DOHH2 (cell line): ENCODE data around the gene TADA2B.

Source experiments
- H3F3A ChIP-seq: fragments of 200-600 bp; sonication (generic), shearing (Covaris generic); 2 replicates; pipeline ENCODE4 v1.6.0; 2016; ENCODE audit warnings: antibody characterized with exemption, mild to moderate bottlenecking; ENCODE audit not compliant: control insufficient read depth, insufficient read depth
- H3K27ac ChIP-seq: fragments of 200-600 bp; sonication (generic); 2 replicates; pipeline ENCODE4 v1.5.1; 2014; ENCODE audit warnings: low read depth, mild to moderate bottlenecking, low read length, moderate library complexity
- H3K27me3 ChIP-seq: fragments of 200-600 bp; sonication (generic); 2 replicates; pipeline ENCODE4 v1.6.1; 2014; ENCODE audit warnings: mild to moderate bottlenecking, low read length, mixed read lengths; ENCODE audit not compliant: control insufficient read depth
- H3K36me3 ChIP-seq: fragments of 200-600 bp; sonication (generic); 2 replicates; pipeline ENCODE4 v1.6.1; 2014; ENCODE audit warnings: mild to moderate bottlenecking, low read length, moderate library complexity, mixed read lengths; ENCODE audit not compliant: control insufficient read depth
- H3K4me1 ChIP-seq: fragments of 200-600 bp; sonication (generic); 2 replicates; pipeline ENCODE4 v1.6.1; 2014; ENCODE audit warnings: mild to moderate bottlenecking, low read length, mixed read lengths; ENCODE audit not compliant: control insufficient read depth
- H3K4me2 ChIP-seq: fragments of 200-600 bp; sonication (generic); 2 replicates; pipeline ENCODE4 v1.6.0; 2014; ENCODE audit warnings: mild to moderate bottlenecking, low read length, moderate library complexity
- H3K4me3 ChIP-seq: fragments of 200-600 bp; sonication (generic); 2 replicates; pipeline ENCODE4 v1.5.1; 2014; ENCODE audit warnings: mild to moderate bottlenecking, low read length, mixed read lengths
- H3K79me2 ChIP-seq: fragments of 200-600 bp; sonication (generic); 2 replicates; pipeline ENCODE4 v1.6.1; 2014; ENCODE audit warnings: mild to moderate bottlenecking, low read length, mixed read lengths; ENCODE audit not compliant: control insufficient read depth
- H3K9me2 ChIP-seq: fragments of 200-600 bp; sonication (generic); replicated peaks from 2 replicates; pipeline ENCODE4 v1.6.1; 2014; ENCODE audit warnings: mild to moderate bottlenecking, low read length, mixed read lengths; ENCODE audit not compliant: control insufficient read depth
- H3K9me3 ChIP-seq: fragments of 200-600 bp; sonication (generic); 2 replicates; pipeline ENCODE4 v1.6.1; 2014; ENCODE audit warnings: antibody characterized with exemption, low read length, mixed read lengths; ENCODE audit not compliant: control insufficient read depth, insufficient read depth
- H4K20me1 ChIP-seq: fragments of 200-600 bp; sonication (generic); 2 replicates; pipeline ENCODE4 v1.6.0; 2014; ENCODE audit warnings: low read depth, mild to moderate bottlenecking, antibody characterized with exemption, low read length, moderate library complexity; ENCODE audit not compliant: control insufficient read depth, insufficient read depth
- EZH2phosphoT487 ChIP-seq: fragments of 200-600 bp; sonication (generic); IDR thresholded peaks from 2 replicates; pipeline ENCODE4 v1.6.1; 2017; ENCODE audit warnings: borderline replicate concordance, mild to moderate bottlenecking, antibody characterized with exemption, low read length, moderate library complexity, mixed read lengths
- TF ChIP-seq, protein P1 (sequence below): fragments of 200-600 bp; sonication (generic); IDR thresholded peaks from one replicate; pipeline ENCODE4 v1.5.1; 2014; ENCODE audit warnings: antibody characterized with exemption, mild to moderate bottlenecking, low read depth, low read length; ENCODE audit not compliant: poor library complexity, severe bottlenecking

TADA2B gene

GRCh38 chr4:7019367-7019766, 23.8 kb upstream of the TADA2B start:
- peaks cover 70% of the 10 kb centered on the region for H3K36me3 ChIP-seq
- no peak overlapping the region for H3K27ac ChIP-seq
- TF ChIP-seq EZH2phosphoT487, result no peak
- TF ChIP-seq, protein P1, sequence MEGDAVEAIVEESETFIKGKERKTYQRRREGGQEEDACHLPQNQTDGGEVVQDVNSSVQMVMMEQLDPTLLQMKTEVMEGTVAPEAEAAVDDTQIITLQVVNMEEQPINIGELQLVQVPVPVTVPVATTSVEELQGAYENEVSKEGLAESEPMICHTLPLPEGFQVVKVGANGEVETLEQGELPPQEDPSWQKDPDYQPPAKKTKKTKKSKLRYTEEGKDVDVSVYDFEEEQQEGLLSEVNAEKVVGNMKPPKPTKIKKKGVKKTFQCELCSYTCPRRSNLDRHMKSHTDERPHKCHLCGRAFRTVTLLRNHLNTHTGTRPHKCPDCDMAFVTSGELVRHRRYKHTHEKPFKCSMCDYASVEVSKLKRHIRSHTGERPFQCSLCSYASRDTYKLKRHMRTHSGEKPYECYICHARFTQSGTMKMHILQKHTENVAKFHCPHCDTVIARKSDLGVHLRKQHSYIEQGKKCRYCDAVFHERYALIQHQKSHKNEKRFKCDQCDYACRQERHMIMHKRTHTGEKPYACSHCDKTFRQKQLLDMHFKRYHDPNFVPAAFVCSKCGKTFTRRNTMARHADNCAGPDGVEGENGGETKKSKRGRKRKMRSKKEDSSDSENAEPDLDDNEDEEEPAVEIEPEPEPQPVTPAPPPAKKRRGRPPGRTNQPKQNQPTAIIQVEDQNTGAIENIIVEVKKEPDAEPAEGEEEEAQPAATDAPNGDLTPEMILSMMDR, result no peak

DNA sequence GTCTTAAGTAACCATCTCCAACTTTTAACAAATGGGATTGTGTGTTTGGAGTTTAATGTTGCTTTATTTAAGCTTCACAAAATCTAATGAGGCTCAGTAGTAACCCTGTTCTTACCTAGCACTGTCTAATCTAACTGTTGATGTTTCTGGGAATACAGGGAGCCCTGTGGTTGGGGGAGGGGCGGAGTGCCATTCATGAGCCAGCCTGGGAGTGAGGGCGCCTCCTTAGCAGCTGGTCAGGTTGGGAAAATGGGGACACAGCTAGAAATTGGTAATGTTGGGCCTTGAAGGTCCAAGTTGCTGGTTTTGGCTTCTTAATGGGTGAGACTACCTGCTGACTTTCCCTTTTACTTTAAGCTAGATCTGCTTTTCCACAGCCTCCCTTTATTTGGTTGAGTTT, 22.9 kb upstream of the TADA2B start:
- Histone ChIP-seq H3K36me3 (peaks cover 71% of the 10 kb centered on the region), H3K9me2 (no peaks in the 10 kb centered on the region), H3K4me3 (no peak overlapping the region), H3K9me3 (no peaks in the 10 kb centered on the region), H4K20me1 (no peaks in the 10 kb centered on the region), H3F3A (no peaks in the 10 kb centered on the region), H3K27me3 (no peaks in the 10 kb centered on the region), H3K4me1 (no peaks in the 10 kb centered on the region), H3K4me2 (no peak overlapping the region), H3K79me2 (no peaks in the 10 kb centered on the region), H3K27ac (no peak overlapping the region)
- TF ChIP-seq EZH2phosphoT487, result no peak
- TF ChIP-seq, protein P1, result no peak

More at GRCh38 chr4:7019367-7019766, 23.8 kb upstream of the TADA2B start:
- Histone ChIP-seq H3K79me2 (no peaks in the 10 kb centered on the region), H3K27me3 (no peaks in the 10 kb centered on the region), H3K4me1 (peaks cover 2% of the 10 kb centered on the region), H3K9me2 (no peaks in the 10 kb centered on the region), H3F3A (no peaks in the 10 kb centered on the region), H3K4me2 (no peak overlapping the region), H3K9me3 (no peaks in the 10 kb centered on the region), H4K20me1 (no peaks in the 10 kb centered on the region), H3K4me3 (no peak overlapping the region)

DNA sequence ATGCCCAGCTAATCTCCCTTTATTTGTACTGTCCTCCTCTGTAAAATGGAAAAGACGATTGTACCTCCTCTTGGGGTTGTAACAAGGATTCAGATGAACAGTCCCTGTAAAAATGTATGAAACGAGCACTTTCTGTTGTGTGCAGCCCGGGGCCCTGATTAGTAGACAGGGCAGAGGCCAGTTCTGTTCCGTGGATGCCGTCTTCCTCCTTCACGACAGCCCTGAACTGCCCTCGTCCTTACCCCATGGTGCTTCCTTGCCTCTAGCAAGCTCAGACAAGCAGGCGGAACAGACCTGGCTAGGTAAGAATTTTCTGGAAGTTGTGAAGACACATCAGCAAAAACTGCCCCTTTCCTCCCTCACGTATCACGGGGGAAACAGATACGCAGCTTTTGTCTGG, 22.3 kb upstream of the TADA2B start:
- H3K27me3 ChIP-seq, result no peaks in the 10 kb centered on the region
- peaks cover 69% of the 10 kb centered on the region for H3K36me3 ChIP-seq
- no peaks in the 10 kb centered on the region for H3K9me3 ChIP-seq
- no peaks in the 10 kb centered on the region for H3F3A ChIP-seq
- TF ChIP-seq, protein P1, result no peak
- no peak for TF ChIP-seq EZH2phosphoT487
- no peak overlapping the region for H3K27ac ChIP-seq
- H3K9me2 ChIP-seq, result no peaks in the 10 kb centered on the region
- no peaks in the 10 kb centered on the region for H3K4me1 ChIP-seq
- no peaks in the 10 kb centered on the region for H3K79me2 ChIP-seq
- H3K4me2 ChIP-seq, result no peak overlapping the region
- no peaks in the 10 kb centered on the region for H4K20me1 ChIP-seq
- no peak overlapping the region for H3K4me3 ChIP-seq

DNA sequence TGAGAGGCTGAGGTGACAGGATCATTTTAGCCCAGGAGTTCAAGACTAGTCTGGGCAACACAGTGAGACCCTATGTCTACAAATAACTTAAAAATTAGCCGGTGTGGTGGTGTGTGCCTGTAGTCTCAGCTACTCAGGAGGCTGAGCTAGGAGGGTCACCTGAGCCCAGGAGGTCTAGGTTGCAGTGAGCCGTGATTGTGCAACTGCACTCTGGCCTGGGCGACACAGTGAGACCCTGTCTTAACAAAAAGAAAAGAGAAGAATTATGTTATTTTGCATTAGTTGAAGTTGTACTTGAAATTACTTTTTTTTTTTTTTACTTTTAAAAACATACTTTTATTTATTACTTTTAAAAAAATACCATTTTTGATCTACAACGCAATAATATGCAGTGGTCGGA, 21.8 kb upstream of the TADA2B start:
- Histone ChIP-seq H3K9me2 (no peaks in the 10 kb centered on the region), H3K4me3 (no peak overlapping the region), H3K79me2 (no peaks in the 10 kb centered on the region), H3K36me3 (peaks cover 67% of the 10 kb centered on the region), H3F3A (no peaks in the 10 kb centered on the region), H4K20me1 (no peaks in the 10 kb centered on the region), H3K9me3 (no peaks in the 10 kb centered on the region), H3K4me1 (no peaks in the 10 kb centered on the region), H3K4me2 (no peak overlapping the region), H3K27me3 (no peaks in the 10 kb centered on the region), H3K27ac (no peak overlapping the region)
- TF ChIP-seq, protein P1, result no peak
- TF ChIP-seq EZH2phosphoT487, result no peak
